Left renal pelvis (tissue), 4 donors: Measurements from ENCODE around the gene MAP7. TPM values are rescaled to one million over a fixed set of nuclear protein-coding genes. Genes with fewer than 3 reads are reported as not detected.
"Not testable (repeated sequence)": the region's sequence is repeated elsewhere in the genome, so short reads cannot be mapped to it uniquely, and the experiment has no call there.

Experiments
- DNase-seq, 4 donors: peaks; one replicate each; pipeline ENCODE4 v3.0.0-alpha.2; 2013; ENCODE audit warnings: low read depth in 4 of 4, low spot score in 3 of 4
- polyA plus RNA-seq, 4 donors: library from polyadenylated mRNA; unstranded; fragments of 120-200 nt; gene quantifications; one replicate each; pipeline ENCODE4 v1.2.1, GENCODE V29; 2013; ENCODE audit not compliant: insufficient read length in 4 of 4

Gene MAP7
- 10 to 100 TPM in 3 of 4 donors, under 1 TPM in 1; 0.94 to 36.3 (median 32.0) TPM for polyA plus RNA-seq

DNA sequence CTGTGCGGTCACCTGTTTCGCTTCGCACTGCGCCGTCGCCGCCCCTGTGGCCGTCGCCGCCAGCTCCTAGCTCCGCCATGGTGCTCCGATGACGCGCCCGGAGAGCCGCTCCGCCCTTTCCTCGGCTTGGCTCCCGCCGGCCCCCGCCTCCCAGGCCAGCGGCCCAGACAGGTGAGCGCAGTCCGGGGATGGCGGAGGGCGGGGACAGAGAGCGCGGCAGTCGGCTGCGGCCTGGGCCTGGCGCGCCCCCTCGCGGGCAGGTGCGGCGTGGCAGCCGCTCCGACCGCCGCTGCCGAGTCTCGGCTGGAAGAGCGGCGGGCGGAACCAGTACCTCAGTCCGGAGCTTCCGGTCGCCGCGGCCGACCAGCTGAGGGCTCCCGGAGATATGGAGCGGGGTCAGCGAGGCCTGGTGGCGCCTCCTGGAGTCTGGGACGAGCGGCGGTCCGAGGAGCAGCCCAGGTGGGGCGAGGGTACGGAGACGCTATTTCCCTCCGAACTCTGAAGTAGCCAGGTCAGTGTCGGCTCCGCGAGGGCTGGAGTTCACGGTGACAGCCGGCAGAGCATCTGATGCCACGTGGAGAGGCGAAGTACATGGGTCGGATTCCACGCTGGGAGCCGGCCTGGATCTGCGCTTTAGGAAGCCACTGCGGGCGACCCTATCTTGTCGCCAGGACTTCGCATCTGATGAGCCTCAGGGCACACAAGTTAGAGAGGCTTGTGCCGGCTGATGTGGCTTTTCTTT is at the start of gene MAP7:
TSS of gene MAP7 (minus strand) at position 93 of the 742 bp plus-strand sequence. CDS start at position 79, 14 bp downstream.
- peak in 1 of 4 donors; percentile 63 for DNase-seq

DNA sequence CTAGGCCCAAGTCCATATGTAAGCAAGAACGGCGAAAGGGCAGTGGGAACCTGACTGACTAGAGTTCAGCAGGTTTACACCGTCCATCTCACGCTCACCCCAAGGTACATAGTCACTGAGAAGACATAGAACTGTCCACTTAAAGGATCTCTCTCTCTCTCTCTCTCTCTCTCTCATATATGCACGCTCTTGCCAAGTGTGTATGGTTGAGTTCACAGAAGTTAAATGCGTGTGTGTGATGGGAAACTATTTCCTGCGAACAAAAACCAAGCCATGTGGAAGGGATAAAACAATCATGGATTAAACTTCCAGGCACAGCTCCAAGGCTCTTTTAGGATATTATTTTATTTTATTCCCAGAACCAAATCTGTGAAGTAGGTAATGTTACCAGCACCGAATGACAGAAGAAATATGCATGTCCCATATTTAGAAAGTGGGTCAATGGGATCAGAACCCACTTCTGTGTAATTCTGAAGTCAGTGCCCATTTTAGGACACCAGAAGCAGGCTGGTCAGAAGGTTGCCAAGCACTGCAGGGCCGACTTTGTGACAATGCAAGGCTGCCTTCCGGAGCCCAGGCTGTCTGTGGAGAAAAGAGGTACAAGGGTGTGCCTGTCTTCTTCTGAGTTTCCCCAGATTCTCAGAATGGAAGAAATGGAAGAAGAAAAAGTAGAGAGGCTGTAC is 49.2 kb upstream of the MAP7 start:
- DNase-seq = no peak

DNA sequence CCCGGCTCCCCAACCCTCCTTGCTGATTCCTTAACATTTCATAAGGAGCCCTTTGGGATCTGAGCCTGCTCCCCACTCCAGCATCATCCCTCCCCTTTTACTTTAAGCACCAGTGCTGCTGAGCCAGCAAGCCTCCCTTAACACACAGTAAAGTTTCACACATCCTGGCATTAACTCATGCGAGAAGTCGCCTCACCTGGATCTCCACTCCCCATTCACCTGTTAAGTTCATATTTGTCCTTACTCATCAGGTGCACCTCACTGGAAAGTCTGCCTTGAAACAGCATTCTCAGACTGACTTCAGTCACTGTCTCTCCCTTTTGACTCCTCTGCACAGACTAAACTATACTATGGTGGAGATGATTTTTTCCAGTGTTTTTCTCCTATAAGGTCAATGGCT is 47.8 kb upstream of the MAP7 start:
- no peak for DNase-seq

DNA sequence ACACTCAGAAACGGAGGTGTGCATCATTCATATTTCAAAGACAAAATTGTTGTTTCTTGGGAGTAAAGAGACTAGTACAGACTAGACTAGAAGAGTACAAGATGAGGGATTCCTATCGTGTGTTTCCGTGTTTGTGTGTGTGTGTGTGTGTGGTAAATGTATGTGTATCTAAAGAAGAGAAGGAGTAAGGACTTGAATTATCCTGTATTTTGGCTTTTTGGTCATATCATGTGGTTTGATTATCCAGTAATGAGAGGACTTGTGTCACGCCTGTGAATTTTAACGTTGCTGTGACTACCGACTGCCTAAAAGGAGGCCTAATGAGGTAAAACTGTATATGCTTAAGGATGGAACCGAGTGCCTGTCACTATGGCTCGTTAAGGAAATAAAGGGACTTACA is 44.4 kb upstream of the MAP7 start:
- no peak for DNase-seq

DNA sequence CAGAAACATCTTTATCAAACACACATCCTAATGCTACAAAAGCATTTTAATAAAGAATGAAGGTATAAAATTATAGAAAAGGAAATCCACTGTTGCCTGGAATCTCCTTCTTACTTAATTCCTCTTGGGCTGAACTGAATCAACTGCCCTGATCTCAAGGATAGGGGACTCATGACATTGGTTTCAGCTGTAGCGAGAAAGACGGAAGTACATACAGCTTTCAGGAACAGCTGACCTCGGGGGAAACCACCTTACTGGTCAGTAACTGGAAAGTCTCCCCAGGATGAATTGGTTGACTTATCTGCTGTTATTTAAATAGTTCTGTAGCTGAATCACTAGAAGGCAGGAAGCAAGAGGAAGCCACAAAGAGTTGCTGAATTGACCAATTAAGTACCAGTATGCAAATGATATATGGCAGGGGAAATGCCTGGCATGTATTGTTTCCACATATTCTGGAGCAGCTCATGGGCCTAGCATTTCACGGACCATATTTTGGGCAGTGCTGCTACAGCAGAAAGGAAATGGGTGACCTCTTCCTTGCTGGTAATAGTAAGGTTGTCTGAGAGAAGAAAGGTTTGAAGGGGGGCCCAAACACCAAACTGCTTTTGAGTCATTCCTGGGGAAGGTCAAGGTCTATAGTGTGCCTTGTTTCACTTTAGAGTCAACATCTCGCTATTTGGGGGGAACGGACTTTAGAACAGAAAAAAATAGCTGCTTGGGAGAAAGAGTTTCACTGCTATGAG is 43.7 kb upstream of the MAP7 start:
- DNase-seq = no peak

DNA sequence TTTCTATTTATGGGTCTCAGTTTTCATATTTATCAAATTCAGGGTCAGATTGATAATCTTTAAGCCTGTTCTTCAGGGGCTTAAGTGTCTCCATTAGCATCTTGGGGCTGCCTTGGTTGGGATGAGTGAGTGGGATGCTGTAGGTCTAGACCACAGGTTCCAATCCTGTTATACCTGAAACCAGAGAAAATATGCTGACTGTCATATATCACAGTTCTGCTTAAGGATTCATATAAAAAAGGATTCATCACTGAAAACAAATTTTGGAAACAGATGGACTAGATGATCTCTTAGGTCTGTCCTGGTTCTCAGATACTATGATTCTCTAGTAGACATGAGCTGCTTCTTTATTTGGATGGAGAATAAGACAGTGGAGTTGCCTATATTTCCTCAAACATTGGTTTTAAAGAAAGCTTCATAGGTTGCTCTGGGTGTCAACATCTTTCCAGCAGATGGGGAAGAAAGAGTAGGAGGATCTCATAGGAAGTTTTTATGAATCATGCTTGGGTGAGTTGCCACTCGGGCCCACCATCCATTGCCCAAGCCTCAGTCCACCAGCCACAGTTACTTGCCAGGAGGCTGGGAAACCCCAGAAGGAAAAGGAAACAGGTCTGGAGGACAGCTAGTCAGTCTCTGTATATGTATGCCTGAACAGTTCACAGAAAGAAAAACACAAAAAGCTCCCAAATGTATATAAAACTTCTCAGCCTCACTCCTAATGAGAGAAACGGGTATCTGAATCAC is 42.9 kb upstream of the MAP7 start:
- DNase-seq = no peak

DNA sequence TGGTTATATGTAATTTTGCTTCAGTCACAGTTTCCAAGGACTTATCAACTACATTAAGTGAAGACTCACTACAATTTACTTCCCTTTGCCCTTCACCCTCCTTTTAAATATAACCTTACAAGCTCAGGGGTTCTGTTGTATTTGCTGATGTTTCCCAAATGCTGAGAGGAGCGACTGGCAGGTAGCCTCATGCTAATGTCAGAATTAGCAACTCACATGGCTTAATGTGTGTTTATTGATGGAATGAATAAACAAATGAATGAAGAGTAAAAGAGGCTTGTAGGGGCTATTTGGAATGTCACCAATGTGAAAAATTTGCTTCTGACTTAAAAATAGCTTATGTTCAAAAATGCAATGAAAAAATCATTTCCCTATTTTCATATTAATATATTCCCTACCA is 41.4 kb upstream of the MAP7 start:
- DNase-seq = no peak

DNA sequence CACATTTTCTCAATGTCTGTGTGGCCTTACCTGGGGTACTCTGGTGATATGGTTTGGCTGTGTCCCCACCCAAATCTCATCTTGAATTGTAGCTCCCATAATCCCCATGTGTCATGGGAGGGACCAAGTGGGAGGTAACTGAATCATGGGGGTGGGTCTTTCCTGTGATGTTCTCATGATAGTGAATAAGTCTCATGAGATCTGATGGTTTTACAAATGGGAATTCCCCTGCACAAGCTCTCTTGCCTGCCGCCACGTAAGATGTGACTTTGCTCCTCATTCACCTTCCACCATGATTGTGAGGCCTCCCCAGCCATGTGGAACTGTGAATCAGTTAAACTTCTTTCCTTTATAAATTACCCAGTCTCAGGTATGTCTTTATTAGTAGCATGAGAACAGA is 40.6 kb upstream of the MAP7 start:
- DNase-seq = not testable (repeated sequence)

DNA sequence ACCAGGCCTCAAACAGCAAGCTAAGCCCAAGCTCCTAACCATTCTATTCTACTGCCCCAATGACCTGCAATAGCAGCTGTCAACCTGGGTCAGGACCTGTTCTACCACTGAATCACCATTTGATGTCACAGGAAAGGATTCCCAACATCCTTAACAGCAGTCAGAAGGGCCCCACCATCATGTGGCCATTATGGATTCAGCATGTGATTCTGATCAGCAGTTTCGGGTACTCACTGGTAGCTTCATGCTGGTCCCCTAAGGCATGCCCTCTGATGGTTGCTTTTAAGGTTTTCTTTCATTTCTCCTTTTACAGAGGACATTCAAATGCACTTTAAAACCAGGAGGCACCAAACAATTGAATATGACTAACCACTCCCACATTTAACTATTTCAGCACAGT is 37.3 kb upstream of the MAP7 start:
- DNase-seq = no peak

DNA sequence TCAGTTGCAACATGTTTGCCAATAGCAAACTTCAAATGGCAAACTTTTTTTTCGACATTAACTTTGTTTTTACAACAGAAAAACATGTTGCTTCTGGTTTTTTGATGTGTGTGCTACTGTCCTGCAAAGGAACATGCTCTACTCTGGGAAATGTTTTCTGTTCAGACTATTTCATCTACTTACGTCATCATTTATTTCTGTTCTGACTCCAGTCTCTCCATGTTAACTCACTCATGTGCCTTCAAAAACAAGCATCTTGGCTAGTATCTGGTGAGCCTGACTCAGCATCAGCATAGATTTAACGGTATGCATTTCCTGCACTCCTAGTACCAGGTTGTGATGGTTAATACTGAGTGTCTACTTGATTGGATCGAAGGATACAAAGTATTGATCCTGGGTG is 36.1 kb upstream of the MAP7 start:
- no peak for DNase-seq

DNA sequence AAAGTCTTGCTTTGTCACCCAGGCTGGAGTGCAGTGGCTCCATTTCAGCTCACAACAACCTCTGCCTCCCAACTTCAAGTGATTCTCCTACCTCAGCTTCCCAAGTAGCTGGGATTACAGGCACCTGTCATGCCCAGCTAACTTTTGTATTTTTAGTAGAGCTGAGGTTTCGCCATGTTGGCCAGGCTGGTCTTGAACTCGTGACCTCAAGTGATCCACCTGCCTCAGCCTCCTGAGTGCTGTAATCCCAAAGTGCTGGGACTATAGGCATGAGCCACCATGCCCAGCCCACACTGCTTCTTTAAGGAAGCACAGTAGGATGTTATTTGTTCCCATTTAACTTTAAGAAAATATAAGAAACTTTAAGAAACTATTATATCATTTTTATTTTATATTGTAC is 35.3 kb upstream of the MAP7 start:
- DNase-seq = not testable (repeated sequence)

DNA sequence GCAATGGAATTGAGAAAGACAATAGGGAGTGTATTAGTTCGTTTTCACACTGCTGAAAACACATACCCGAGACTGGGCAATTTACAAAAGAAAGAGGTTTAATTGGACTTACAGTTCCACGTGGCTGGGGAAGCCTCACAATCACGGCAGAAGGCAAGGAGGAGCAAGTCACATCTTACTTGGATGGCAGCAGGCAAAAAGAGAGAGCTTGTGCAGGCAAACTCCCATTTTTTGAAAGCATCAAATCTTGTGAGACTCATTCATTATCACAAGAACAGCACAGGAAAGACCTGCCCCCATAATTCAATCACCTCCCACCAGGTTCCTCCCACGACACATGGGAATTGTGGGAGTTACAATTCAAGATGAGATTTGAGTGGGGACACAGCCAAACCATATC is 34.1 kb upstream of the MAP7 start:
- DNase-seq = not testable (repeated sequence)

DNA sequence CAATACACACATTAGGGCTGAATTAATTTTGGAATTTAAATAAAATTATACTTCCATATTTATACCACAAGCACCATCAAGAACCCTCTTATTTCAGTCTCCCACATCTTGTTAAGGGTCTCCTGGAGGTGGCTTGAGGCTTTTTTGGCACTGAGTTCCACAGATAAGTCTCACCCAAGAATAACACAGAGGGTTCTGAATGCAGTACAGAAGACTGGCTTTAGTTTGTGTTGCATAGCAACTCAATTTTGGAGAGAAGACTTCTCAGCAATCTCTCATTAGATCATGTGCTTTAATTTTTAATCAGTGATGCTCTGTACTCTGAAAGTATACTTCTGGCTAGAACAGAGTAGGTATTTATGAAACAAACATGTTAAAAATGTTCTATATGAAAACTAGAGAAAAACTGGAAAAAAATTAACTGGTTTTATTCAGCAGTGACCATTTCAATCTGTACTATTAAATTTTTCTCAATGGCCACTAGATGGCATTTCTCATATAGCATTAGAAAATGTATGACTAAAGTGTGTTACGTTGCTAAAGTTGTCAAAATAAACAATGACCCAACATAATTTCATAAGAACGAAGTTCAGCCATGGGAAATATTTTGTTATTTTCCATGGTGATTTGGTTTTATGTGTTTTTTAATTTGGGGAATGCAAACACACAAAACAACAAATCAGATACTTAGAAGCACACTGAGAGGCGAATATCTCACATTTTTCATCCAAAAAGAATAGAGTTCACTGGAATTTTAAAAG is 32.7 kb upstream of the MAP7 start:
- DNase-seq = no peak

DNA sequence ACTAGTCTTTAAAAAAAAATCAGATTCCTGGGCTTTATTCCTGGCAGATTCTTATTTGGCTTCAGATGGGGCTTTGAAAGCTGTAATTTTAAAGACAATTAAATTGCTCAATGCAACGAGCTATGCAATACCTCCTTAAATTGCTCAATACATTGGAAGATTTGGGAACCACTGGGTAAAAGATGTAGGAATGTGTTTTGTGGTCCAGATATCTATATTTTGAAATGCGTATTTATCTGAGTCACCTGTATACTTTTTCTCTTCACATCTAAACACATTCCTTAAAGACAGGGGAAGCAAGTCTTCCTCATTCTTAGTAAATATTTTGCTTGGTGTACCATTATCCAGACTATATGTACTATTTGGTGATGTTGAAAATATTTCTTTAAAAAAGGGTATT is 29.6 kb upstream of the MAP7 start:
- no peak for DNase-seq

DNA sequence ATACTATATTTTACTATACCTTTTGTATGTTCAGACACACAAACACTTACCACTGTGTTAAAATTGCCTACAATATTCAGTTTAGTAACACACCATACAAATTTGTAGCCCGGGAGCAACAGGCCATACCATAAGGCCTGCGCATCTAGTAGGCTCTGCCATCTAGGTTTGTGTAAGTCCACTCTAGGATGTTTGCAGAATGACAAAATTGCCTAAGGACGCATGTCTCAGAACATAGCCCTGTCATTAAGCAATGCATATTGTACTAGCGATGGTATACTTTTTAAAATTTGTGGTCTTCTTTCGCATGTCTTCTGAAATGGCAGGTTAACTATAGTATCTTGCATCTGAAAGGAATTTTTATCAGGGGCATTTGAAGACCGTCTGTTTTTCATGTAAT is 26.6 kb upstream of the MAP7 start:
- no peak for DNase-seq

DNA sequence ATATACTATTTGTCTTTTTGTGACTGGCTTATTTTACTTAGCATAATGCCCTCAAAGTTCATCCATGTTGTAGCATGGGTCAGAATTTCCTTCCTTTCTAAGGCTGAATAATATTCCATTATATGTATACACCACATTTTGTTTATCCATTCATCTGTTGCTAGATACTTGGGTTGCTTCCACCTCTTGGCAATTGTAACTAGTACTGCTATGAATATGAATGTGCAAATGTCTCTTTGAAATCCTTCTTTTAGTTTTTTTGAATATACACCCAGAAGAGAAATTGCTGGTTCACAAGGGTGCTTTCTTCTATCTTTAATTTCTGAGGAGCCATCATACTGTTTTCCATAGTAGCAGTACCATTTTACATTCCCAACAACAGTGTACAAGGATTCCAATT is 21.3 kb upstream of the MAP7 start:
- no peak for DNase-seq

DNA sequence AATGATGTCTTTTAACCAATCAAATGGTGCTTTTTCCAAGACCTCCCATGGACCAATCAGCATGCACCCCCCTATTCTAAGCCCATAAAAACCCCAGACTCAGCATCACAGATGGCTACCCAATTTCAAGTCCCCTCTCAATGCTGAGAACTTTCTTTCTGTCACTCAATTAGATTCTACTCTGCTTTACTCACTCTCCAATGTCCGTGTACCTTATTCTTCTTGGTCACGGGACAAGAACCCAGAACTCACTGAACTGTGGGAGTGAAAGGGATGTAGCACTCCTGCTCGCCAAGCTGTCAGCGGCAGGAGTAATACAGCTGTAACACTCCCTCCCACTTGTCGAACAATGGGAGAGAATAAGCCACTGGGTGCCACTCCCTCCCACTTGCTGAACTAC is 20.8 kb upstream of the MAP7 start:
- no peak for DNase-seq

DNA sequence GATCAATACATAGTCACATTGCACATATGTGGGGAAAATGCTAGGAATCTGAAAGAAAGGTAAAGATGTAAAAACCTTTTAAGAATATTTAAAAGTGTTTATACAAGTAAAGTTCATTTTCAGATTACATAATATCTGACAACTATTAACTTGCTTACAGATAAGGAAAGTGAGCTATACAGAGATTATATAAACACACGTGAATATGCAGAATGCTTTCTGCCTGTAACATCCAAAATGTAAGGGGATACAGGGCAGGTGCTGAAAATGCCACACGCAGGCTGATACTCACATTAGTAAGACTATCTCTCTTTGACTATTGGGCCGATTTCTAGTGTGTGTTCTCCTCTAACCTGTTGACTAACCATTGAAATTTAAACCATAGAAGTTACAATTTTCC is 17.9 kb upstream of the MAP7 start:
- no peak for DNase-seq

DNA sequence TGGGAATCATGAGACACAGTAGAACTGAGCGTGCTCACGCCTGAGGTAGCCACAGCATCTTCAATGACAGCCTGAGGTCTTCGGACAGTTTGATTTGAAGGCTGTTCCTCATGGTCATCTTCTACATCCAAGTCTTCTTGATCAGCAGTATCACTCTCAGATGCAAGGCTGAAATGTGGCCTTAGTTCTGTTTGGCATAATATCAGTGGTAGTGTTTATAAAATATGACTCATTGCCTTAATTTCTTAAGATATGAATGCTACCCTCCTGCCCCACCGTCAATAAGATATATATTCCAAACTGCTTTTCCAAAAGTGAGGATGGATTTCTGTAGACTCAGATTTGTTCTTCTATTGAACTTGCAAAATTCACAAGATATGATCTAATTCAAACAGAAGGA is 17.5 kb upstream of the MAP7 start:
- no peak for DNase-seq

DNA sequence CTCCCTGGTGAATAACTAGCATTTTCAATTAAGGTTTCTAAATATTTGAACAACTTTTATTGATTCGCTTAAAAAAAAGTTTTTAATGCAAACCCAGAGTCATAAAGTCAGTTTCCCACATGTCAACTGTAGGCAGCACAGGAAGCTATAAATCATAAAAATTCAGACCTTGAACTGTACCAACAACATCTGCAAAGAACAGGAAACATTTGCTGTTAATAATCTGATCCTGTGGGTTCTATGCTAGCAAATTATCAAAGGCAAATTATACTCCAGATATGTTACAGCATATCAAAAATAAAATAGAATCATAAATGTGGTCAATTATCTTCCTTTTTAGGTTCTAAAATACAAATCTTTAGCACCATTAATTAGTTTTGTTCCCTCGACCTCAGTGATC is 16.6 kb upstream of the MAP7 start:
- DNase-seq = no peak
